GM23338 (cell line): ENCODE data around the gene RAB44.

Experiments used
- CREB1 ChIP-seq: fragments of 250-450 bp; sonication (Bioruptor Pico); IDR thresholded peaks from 2 replicates; pipeline ENCODE4 v1.5.0; 2020; ENCODE audit warnings: low read depth, mild to moderate bottlenecking, moderate library complexity
- CTCF ChIP-seq, 2 experiments: fragments of 200-600 bp in 1 of 2; sonication (generic) in 1 of 2; conservative IDR thresholded peaks; 2 replicates each; pipeline versions ENCODE4 v1.5.1 to v1.6.1; 2016 to 2017; ENCODE audit warnings: antibody characterized with exemption in 2 of 2, low read depth in 2 of 2, mild to moderate bottlenecking in 2 of 2, moderate library complexity in 1 of 2
- ETS1 ChIP-seq: IDR thresholded peaks from 2 replicates; pipeline ENCODE4 v1.6.1; 2016; ENCODE audit warnings: antibody characterized with exemption
- EZH2 ChIP-seq: fragments of 200-600 bp; sonication (generic); IDR thresholded peaks from one replicate; pipeline ENCODE4 v1.8.0; 2017; ENCODE audit warnings: antibody characterized with exemption, mild to moderate bottlenecking, low read depth; ENCODE audit not compliant: unreplicated experiment
- EZH2phosphoT487 ChIP-seq: fragments of 200-600 bp; sonication (generic); IDR thresholded peaks from one replicate; pipeline ENCODE4 v1.8.1; 2018; ENCODE audit warnings: antibody characterized with exemption; ENCODE audit not compliant: unreplicated experiment
- JUNB ChIP-seq: IDR thresholded peaks from one replicate; pipeline ENCODE4 v1.6.1; 2016; ENCODE audit warnings: antibody characterized with exemption; ENCODE audit not compliant: unreplicated experiment
- POLR2AphosphoS5 ChIP-seq: IDR thresholded peaks from 2 replicates; pipeline ENCODE4 v1.6.1; 2016; ENCODE audit warnings: antibody characterized with exemption, low read depth
- REST ChIP-seq: IDR thresholded peaks from one replicate; pipeline ENCODE4 v1.6.1; 2018; ENCODE audit warnings: antibody characterized with exemption; ENCODE audit not compliant: unreplicated experiment
- ZNF114 ChIP-seq: fragments of 250-450 bp; sonication (Bioruptor Pico); IDR thresholded peaks from 2 replicates; pipeline ENCODE4 v1.5.0; 2020; ENCODE audit warnings: mild to moderate bottlenecking, moderate library complexity
- ZNF331 ChIP-seq: fragments of 250-450 bp; sonication (Bioruptor Pico); IDR thresholded peaks from 2 replicates; pipeline ENCODE4 v1.5.0; 2020; ENCODE audit warnings: low read depth, mild to moderate bottlenecking, moderate library complexity
- ZNF462 ChIP-seq: fragments of 250-450 bp; sonication (Bioruptor Pico); IDR thresholded peaks from 2 replicates; pipeline ENCODE4 v1.5.0; 2020; ENCODE audit warnings: mild to moderate bottlenecking, moderate library complexity

- TF ChIP-seq CTCF (conservative IDR thresholded peaks at IDR 0.05; ENCODE audit: low read depth in 2 of 2) (no peak), EZH2 (no peak), REST (no peak), EZH2phosphoT487 (no peak), POLR2AphosphoS5 (no peak), JUNB (no peak), CREB1 (no peak), ETS1 (no peak), ZNF114 (no peak), ZNF462 (no peak), ZNF331 (CRISPR knock-in tag) (no peak)
Observed at GRCh38 chr6:36668591-36668990, 29.0 kb upstream of the RAB44 start.
